ENCODE results near the gene C2CD3. TPM values are rescaled to one million over a fixed set of nuclear protein-coding genes. Genes with fewer than 3 reads are reported as not detected.
"Not testable (repeated sequence)": the region's sequence is repeated elsewhere in the genome, so short reads cannot be mapped to it uniquely, and the experiment has no call there.

The C2CD3 gene
- total RNA-seq, 1 donor from 2014 or later: 9.6 TPM

- intact Hi-C loops (cut with DNase I): no loop called here
- no peak for DNase-seq (ENCODE audit: missing footprints)
- ATAC-seq: no peak
Measured at GRCh38 chr11:74000307-74001133, 170.3 kb downstream of the C2CD3 start.

GRCh38 chr11:73999581-74000306 lies 171.1 kb downstream of the C2CD3 start:
- ATAC-seq: no peak
- no peak for DNase-seq (ENCODE audit: missing footprints)
- intact Hi-C loops (cut with DNase I): no loop called here

GRCh38 chr11:73998846-73999575 lies 171.8 kb downstream of the C2CD3 start:
- DNase-seq (ENCODE audit: missing footprints) (no peak), ATAC-seq (no peak)
- intact Hi-C loops (cut with DNase I): no loop called here

- ATAC-seq (no peak), DNase-seq (ENCODE audit: missing footprints) (no peak)
- intact Hi-C loops (cut with DNase I): no loop called here
Measured at GRCh38 chr11:73997120-73997770, 173.6 kb downstream of the C2CD3 start.

DNA sequence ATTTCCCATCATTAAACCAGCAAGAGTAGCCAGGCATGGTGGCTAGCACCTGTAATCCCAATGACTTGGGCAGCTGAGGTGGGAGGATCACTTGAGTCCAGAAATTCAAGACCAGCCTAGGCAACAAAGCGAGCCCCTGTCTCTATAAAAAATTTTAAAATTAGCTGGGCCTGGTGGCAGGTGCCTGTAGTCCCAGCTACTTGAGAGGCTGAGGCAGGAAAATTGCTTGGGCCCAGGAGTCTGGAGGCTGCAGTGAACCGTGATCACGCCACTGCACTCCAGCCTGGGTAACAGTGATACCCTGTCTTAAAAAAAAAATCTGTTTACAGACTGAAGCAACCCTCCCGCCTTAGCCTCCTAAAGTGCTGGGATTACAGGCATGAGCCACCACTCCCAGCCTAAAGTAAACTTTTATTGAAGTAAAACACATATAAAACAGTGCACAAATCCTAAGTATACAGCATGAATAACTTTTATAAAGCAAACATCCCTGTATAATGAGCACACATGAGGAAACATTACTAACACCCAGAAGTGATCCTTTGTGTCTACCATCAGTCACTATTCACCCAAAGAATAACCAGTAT lies 174.5 kb downstream of the C2CD3 start:
- intact Hi-C loops (cut with DNase I): no loop called here
- ATAC-seq (no peak), DNase-seq (ENCODE audit: missing footprints) (no peak)

DNA sequence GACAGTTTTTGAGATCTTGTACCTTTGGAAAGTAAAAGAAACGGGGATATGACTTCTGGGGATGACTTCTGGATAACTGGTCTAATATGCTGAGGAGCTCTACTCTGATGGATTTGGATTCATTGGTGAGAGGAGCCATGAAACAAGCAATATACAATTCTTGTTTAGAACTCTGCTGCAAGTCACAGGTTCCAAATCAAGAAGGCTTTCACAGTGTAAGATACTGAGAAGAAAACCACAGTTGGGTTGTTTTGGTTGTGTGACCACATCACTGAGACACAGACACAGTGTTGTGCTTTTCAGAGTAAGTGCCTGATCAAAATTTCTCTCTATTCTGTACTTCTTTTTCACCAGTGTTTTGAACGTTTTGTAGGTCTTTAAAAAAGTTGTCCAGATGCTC lies 175.1 kb downstream of the C2CD3 start:
- ATAC-seq: no peak
- DNase-seq (ENCODE audit: missing footprints): no peak
- intact Hi-C loops (cut with DNase I): no loop called here

- no peak for DNase-seq (ENCODE audit: missing footprints)
- intact Hi-C loops (cut with DNase I): no loop called here
- ATAC-seq: peak; percentile 31
Measured at GRCh38 chr11:73995247-73995646, 175.6 kb downstream of the C2CD3 start.

- no peak for DNase-seq (ENCODE audit: missing footprints)
- ATAC-seq: no peak
- intact Hi-C loops (cut with DNase I): no loop called here
Measured at GRCh38 chr11:73991471-73992006, 179.3 kb downstream of the C2CD3 start.

GRCh38 chr11:73990730-73991129 lies 180.1 kb downstream of the C2CD3 start:
- ATAC-seq (no peak), DNase-seq (ENCODE audit: missing footprints) (no peak)
- intact Hi-C loops (cut with DNase I): no loop called here

DNA sequence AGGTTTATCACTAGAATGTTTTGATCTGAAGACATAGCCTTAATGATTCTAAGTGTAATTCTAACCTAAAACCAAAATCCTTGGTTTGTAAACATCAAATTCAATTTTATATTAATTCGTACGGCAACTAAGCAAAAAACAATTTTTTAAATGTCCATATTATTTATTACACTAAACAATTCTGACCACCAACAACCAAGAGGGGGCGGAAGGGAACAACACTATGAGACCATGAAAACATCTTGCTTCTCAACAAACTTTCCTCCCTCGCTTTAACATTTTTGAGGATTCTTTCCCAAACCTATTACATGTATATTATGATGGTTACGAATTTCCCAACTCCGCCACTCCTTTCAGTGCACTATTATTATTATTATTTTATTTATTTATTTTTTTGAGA lies 181.6 kb downstream of the C2CD3 start:
- DNase-seq (ENCODE audit: missing footprints) (no peak), ATAC-seq (no peak)
- intact Hi-C loops (cut with DNase I): no loop called here

DNA sequence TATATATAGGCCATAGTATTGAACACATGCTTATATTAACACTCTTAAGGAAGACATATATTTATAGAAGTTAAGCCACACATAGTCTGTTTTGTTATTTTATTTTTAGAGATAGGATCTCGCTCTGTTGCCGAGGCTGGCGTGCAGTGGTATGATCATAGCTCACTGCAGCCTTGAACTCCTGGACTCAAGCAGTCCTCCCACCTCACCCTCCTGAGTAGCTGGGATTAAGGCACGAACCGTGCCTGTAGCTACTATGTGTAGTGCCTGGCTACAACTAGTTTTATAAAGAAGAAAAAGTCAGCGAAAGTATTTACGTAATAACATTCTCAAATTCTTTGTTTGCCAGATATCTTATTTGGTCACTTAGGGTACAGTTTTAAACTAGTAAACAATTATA lies 182.6 kb downstream of the C2CD3 start:
- ATAC-seq (no peak), DNase-seq (ENCODE audit: missing footprints) (no peak)
- intact Hi-C loops (cut with DNase I): no loop called here

DNA sequence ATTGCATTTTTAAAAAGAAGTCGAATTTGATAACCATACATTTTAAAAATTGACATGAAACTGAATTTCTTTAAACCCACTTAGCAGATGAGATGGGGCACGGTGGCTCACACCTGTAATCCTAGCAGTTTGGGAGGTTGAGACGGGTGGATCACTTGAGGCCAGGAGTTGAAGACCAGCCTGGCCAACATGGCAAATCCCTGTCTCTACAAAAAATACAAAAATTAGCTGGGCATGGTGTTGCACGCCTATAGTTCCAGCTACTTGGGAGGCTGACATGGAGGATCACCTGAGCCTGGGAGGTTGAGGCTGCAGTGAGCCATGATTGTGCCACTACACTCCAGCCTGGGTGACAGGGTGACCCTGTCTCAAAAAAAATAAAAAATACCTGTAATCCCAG lies 185.1 kb downstream of the C2CD3 start:
- DNase-seq (ENCODE audit: missing footprints); intact Hi-C loops (cut with DNase I); ATAC-seq: not testable (repeated sequence)

DNA sequence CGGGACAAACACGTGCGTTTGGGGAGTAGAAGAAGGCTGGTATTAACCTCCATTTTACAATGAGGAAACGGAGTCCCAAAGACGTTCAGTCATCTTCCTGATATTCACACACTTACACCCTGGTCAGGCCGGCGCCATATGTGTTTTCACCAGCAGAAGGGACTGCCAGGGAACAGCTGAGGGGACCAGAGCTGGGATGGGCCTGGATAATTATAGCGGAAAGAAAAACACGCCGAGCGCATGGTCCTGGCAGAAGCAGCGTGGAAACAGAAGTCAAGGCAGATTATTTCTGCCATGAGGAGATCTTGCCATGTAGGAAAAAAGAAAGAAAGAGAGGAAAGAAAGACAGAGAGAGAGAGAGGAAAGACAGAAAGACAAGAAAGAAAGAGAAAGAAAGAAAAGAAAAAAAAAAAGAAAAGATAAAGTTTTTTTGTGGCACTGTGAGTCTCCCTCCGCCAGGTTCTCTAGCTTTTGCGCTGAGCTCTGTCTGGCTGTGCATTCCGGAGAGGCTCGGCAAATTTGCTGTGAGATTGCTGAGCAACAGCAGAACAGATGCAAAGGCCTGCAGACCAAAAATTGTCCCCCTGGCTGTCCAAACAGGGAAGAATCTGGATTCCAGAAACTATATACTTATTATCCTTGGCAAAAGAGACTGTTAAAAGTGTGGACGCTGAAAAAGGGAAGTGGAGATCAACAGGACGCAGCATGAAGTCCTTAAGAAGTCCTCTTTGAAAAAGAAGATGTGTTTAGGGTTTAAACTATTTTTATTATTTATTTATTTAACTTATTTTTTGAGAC lies 186.9 kb downstream of the C2CD3 start:
- DNase-seq (ENCODE audit: missing footprints) (no peak), ATAC-seq (peak; percentile 1)
- intact Hi-C loops (cut with DNase I): loop anchor here (2.0 kb wide), 1 partner anchor 35 kb away; no protein-coding TSS in a partner anchor

- DNase-seq (ENCODE audit: missing footprints) (peak; percentile 98), ATAC-seq (peak; percentile 96)
- intact Hi-C loops (cut with DNase I): loop anchor here (2.0 kb wide), 1 partner anchor 36 kb away; no protein-coding TSS in a partner anchor
Measured at GRCh38 chr11:73982990-73983740, 187.6 kb downstream of the C2CD3 start.

DNA sequence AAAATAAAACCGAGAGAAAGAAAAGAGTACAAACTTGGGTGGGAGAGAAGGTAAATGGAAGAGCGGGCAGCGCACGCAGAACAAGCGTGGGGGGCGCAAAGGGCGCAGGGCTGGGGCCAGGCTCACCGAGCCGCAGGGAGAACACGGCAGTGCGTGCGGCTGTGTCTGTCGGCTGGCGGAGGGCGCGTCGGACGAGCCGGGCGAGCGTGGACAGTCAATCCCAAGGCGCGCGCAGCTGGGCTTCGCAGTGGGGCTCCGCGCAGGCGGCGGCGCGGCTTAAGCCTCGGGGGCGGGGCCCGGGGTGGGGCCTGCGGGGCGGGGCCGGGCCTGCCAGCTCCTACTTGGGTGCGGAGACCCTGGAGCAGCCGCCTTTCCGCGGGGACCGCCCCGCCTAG lies 188.2 kb downstream of the C2CD3 start, which contains the start of gene UCP2:
UCP2 (minus strand) TSS at position 249 of the 395 bp plus-strand sequence. CDS start 4,465 bp downstream, outside the sequence.
- ATAC-seq (peak; percentile 93), DNase-seq (ENCODE audit: missing footprints) (peak; percentile 97)
- intact Hi-C loops (cut with DNase I): loop anchor here (2.0 kb wide), 1 partner anchor 36 kb away; no protein-coding TSS in a partner anchor

- intact Hi-C loops (cut with DNase I): no loop called here
- no peak for ATAC-seq
- no peak for DNase-seq (ENCODE audit: missing footprints)
Measured at GRCh38 chr11:73981051-73981805, 189.6 kb downstream of the C2CD3 start.
